Endodermal cell (in vitro differentiated cells): Measurements from ENCODE around the gene GART. TPM values are rescaled to one million over a fixed set of nuclear protein-coding genes. Genes with fewer than 3 reads are reported as not detected.

ENCODE experiments used
- DNase-seq: peaks from one replicate; pipeline ENCODE4 v3.0.0-alpha.2; 2017
- H3K27ac ChIP-seq: 2 replicates; pipeline ENCODE4 v1.5.1; 2013; ENCODE audit warnings: mild to moderate bottlenecking, low read depth, low read length, moderate library complexity
- H3K27me3 ChIP-seq: 2 replicates; pipeline ENCODE4 v1.6.1; 2013; ENCODE audit warnings: mild to moderate bottlenecking, low read length, moderate library complexity; ENCODE audit not compliant: insufficient read depth, control insufficient read depth, poor library complexity, severe bottlenecking
- H3K36me3 ChIP-seq: 2 replicates; pipeline ENCODE4 v1.7.0; 2013; ENCODE audit warnings: mild to moderate bottlenecking, low read length, moderate library complexity; ENCODE audit not compliant: control insufficient read depth, insufficient read depth
- H3K4me1 ChIP-seq: one replicate; pipeline ENCODE4 v1.7.0; 2013; ENCODE audit warnings: low read length; ENCODE audit not compliant: control insufficient read depth, insufficient read depth
- H3K4me3 ChIP-seq: 2 replicates; pipeline ENCODE4 v1.5.1; 2013; ENCODE audit warnings: mild to moderate bottlenecking, low read length, moderate library complexity
- H3K9ac ChIP-seq: 2 replicates; pipeline ENCODE4 v1.6.1; 2013; ENCODE audit warnings: mild to moderate bottlenecking, low read length, moderate library complexity; ENCODE audit not compliant: poor library complexity, severe bottlenecking; ENCODE audit errors: extremely low read depth
- H3K9me3 ChIP-seq: 2 replicates; pipeline ENCODE4 v1.6.1; 2013; ENCODE audit warnings: mild to moderate bottlenecking, low read length, moderate library complexity; ENCODE audit not compliant: control insufficient read depth
- H3K27ac Mint-ChIP-seq: 2 replicates; pipeline ENCODE4 v1.8.0; 2020; ENCODE audit warnings: mixed read lengths
- H3K27me3 Mint-ChIP-seq: 2 replicates; pipeline ENCODE4 v1.8.0; 2021; ENCODE audit warnings: mild to moderate bottlenecking, mixed read lengths; ENCODE audit not compliant: insufficient read depth
- H3K36me3 Mint-ChIP-seq: 2 replicates; pipeline ENCODE4 v1.8.0; 2020; ENCODE audit warnings: low read depth, mixed read lengths
- H3K4me1 Mint-ChIP-seq: 2 replicates; pipeline ENCODE4 v1.8.0; 2020; ENCODE audit warnings: mixed read lengths
- H3K4me3 Mint-ChIP-seq: 2 replicates; pipeline ENCODE4 v1.8.0; 2020; ENCODE audit warnings: mild to moderate bottlenecking, moderate library complexity, mixed read lengths
- H3K9me3 Mint-ChIP-seq: 2 replicates; pipeline ENCODE4 v1.8.0; 2020; ENCODE audit warnings: mild to moderate bottlenecking, mixed read lengths
- CTCF ChIP-seq: fragments of 200-600 bp; sonication (generic); conservative IDR thresholded peaks from 2 replicates; pipeline ENCODE4 v1.5.0; 2021; ENCODE audit warnings: antibody characterized with exemption, mild to moderate bottlenecking
- WGBS, 2 experiments: methylation state at CpG; one replicate each; pipeline versions ENCODE4 v1.1.5 to v1.1.7; 2013; ENCODE audit warnings: missing lambda C conversion rate in 2 of 2, mixed read lengths in 1 of 2; ENCODE audit not compliant: insufficient coverage in 1 of 2, insufficient read length in 1 of 2; 5-methylcytosine and 5-hydroxymethylcytosine counted together
- total RNA-seq, 2 donors: library from RNA; stranded (reverse); fragmentation: NEBNext Ultra II Directional in 1 of 2; extraction: Animal tissue kit (Norgen Biotek cat#: 25700) in 1 of 2; gene quantifications; 2 replicates in 1 of 2; 3 replicates in 1 of 2; pipeline ENCODE4 v1.2.1, GENCODE V29; 2021

GART gene
- total RNA-seq, 2 donors from 2014 or later = 125 to 150 TPM

- Histone ChIP-seq H3K4me1 (no peaks in the 10 kb centered on the region), H3K9me3 (no peaks in the 10 kb centered on the region), H3K4me3 (no peak overlapping the region), H3K27ac (no peak overlapping the region), H3K9ac (no peak overlapping the region), H3K27me3 (no peaks in the 10 kb centered on the region), H3K36me3 (peaks cover 96% of the 10 kb centered on the region)
- Mint-ChIP-seq H3K36me3 (peaks cover 93% of the 10 kb centered on the region), H3K27me3 (no peaks in the 10 kb centered on the region), H3K4me3 (no peak overlapping the region), H3K27ac (no peak overlapping the region), H3K4me1 (peaks cover 6% of the 10 kb centered on the region), H3K9me3 (no peaks in the 10 kb centered on the region)
- no peak for TF ChIP-seq CTCF
- DNase-seq = no peak
- WGBS, 2 experiments = 95 to 97% methylated on average over 12 of the region's 12 CpGs
These were observed 11.2 kb upstream of the GART start for GRCh38 chr21:33552999-33553598.

- no peak overlapping the region for H3K27ac ChIP-seq
- Mint-ChIP-seq H3K4me3 (no peak overlapping the region), H3K4me1 (peaks cover 6% of the 10 kb centered on the region), H3K36me3 (peaks cover 92% of the 10 kb centered on the region), H3K27ac (no peak overlapping the region), H3K9me3 (no peaks in the 10 kb centered on the region), H3K27me3 (no peaks in the 10 kb centered on the region)
- H3K9ac ChIP-seq = no peak overlapping the region
- H3K9me3 ChIP-seq = no peaks in the 10 kb centered on the region
- no peak for DNase-seq
- 97 to 99% methylated on average over 24 of the region's 24 CpGs for WGBS, 2 experiments
- no peaks in the 10 kb centered on the region for H3K27me3 ChIP-seq
- H3K36me3 ChIP-seq = peaks cover 94% of the 10 kb centered on the region
- H3K4me3 ChIP-seq = no peak overlapping the region
- H3K4me1 ChIP-seq = no peaks in the 10 kb centered on the region
- no peak for TF ChIP-seq CTCF
These were observed 10.4 kb upstream of the GART start for GRCh38 chr21:33552093-33552998.

- no peak for DNase-seq
- Histone ChIP-seq H3K4me3 (no peak overlapping the region), H3K36me3 (peaks cover 94% of the 10 kb centered on the region), H3K27me3 (no peaks in the 10 kb centered on the region), H3K27ac (no peak overlapping the region), H3K9me3 (no peaks in the 10 kb centered on the region), H3K4me1 (no peaks in the 10 kb centered on the region), H3K9ac (no peak overlapping the region)
- no peak for TF ChIP-seq CTCF
- no peaks in the 10 kb centered on the region for H3K27me3 Mint-ChIP-seq
- no peak overlapping the region for H3K4me3 Mint-ChIP-seq
- no peaks in the 10 kb centered on the region for H3K9me3 Mint-ChIP-seq
- WGBS, 2 experiments = 95 to 100% methylated on average over 2 of the region's 2 CpGs
- peaks cover 6% of the 10 kb centered on the region for H3K4me1 Mint-ChIP-seq
- peaks cover 92% of the 10 kb centered on the region for H3K36me3 Mint-ChIP-seq
- H3K27ac Mint-ChIP-seq = no peak overlapping the region
These were observed 9.7 kb upstream of the GART start for GRCh38 chr21:33551664-33552063.
